Myometrial cell (primary cell): ENCODE results near the gene KIF12. TPM values are rescaled to one million over a fixed set of nuclear protein-coding genes. Genes with fewer than 3 reads are reported as not detected.

Experiments
- total RNA-seq: library from RNA; depleted of rRNA; stranded (reverse); fragments of >200 nt; gene quantifications from 2 replicates; pipeline ENCODE4 v1.2.3, GENCODE V29; 2015

The KIF12 gene
- total RNA-seq = not detected in 2 replicates

GRCh38 chr9:114098936-114099668 lies at the start of gene KIF12:
KIF12 (minus strand) TSS chr9:114099292; CDS start chr9:114099276, 16 bp downstream.

GRCh38 chr9:114078021-114078780 lies 20.9 kb downstream of the KIF12 start, which contains the start of gene AMBP:
AMBP (minus strand) TSS chr9:114078300; CDS start chr9:114078209, 91 bp downstream.

Other genes starting within 250 kb of the KIF12 start
- 6.1 and 6.2 TPM in 2 replicates for gene ZNF618, start 223.0 kb downstream of the KIF12 start, total RNA-seq
- gene AMBP, start 21.0 kb downstream of the KIF12 start, total RNA-seq = not detected in 2 replicates
- gene COL27A1, start 56.2 kb upstream of the KIF12 start, total RNA-seq = 5.8 and 13.8 TPM in 2 replicates
- not detected in 2 replicates for gene ORM1, start 223.8 kb upstream of the KIF12 start, total RNA-seq
- not detected in 2 replicates for gene ORM2, start 230.6 kb upstream of the KIF12 start, total RNA-seq